Measurements from ENCODE around the gene CTU2. TPM values are rescaled to one million over a fixed set of nuclear protein-coding genes. Genes with fewer than 3 reads are reported as not detected.

Gene CTU2
- total and polyA plus RNA-seq, 2 of the 8 experiments (the other 6 are each of a cell fraction or from before 2014, with no cell fraction given): 32.7 to 42.9 TPM

GRCh38 chr16:88748364-88748763, 42.1 kb downstream of the CTU2 start (continued):
- TF ChIP-seq CHD7 (IDR thresholded peaks at IDR 0.05; ENCODE audit: insufficient replicate concordance, low read length): no peak

Measured in H1 (cell line).